Mammary epithelial cell (primary cell): ENCODE data around the gene ARHGAP20.

Experiments used
- CTCF ChIP-seq, 2 donors: IDR thresholded peaks in 1 of 2; conservative IDR thresholded peaks in 1 of 2; 2 replicates each; pipeline ENCODE4 v1.5.1; 2011 to 2012; ENCODE audit warnings: inconsistent platforms in 2 of 2, low read length in 2 of 2, mild to moderate bottlenecking in 2 of 2, control low read depth in 1 of 2, low read depth in 1 of 2; ENCODE audit not compliant: insufficient read depth in 1 of 2; ENCODE audit errors: extremely low read depth in 1 of 2
- EZH2 ChIP-seq: IDR thresholded peaks from 2 replicates; pipeline ENCODE4 v1.6.1; 2012; ENCODE audit warnings: low read length, inconsistent platforms, borderline replicate concordance

GRCh38 chr11:110530900-110531741 lies 181.1 kb downstream of the ARHGAP20 start:
- TF ChIP-seq CTCF (conservative IDR thresholded peaks at IDR 0.05 in 1 of 2, IDR thresholded peaks at IDR 0.05 in 1 of 2; ENCODE audit: extremely low read depth in 1 of 2, insufficient read depth in 1 of 2, low read depth in 1 of 2, low read length in 2 of 2), result no peak
- no peak for TF ChIP-seq EZH2
